ENCODE measurements around the gene AMPH.
"Not testable (repeated sequence)": the region's sequence is repeated elsewhere in the genome, so short reads cannot be mapped to it uniquely, and the experiment has no call there.

The AMPH gene

GRCh38 chr7:38628630-38629385 is 2.4 kb downstream of the AMPH start:
- no peak for DNase-seq (ENCODE audit: low read depth)

- no peak for DNase-seq (ENCODE audit: low read depth)
Measured at GRCh38 chr7:38625866-38626265, 5.3 kb downstream of the AMPH start.

- no peak for DNase-seq (ENCODE audit: low read depth)
Measured at GRCh38 chr7:38615665-38616064, 15.5 kb downstream of the AMPH start.

- DNase-seq (ENCODE audit: low read depth): no peak
Measured at GRCh38 chr7:38607466-38607865, 23.7 kb downstream of the AMPH start.

- DNase-seq (ENCODE audit: low read depth): no peak
Measured at GRCh38 chr7:38600741-38601140, 30.4 kb downstream of the AMPH start.

GRCh38 chr7:38594949-38595348 is 36.2 kb downstream of the AMPH start:
- no peak for DNase-seq (ENCODE audit: low read depth)

GRCh38 chr7:38592737-38593288 is 38.4 kb downstream of the AMPH start:
- DNase-seq (ENCODE audit: low read depth): no peak

GRCh38 chr7:38585572-38586354 is 45.4 kb downstream of the AMPH start:
- no peak for DNase-seq (ENCODE audit: low read depth)

GRCh38 chr7:38584443-38585210 is 46.5 kb downstream of the AMPH start:
- DNase-seq (ENCODE audit: low read depth): no peak

- DNase-seq (ENCODE audit: low read depth): no peak
Measured at GRCh38 chr7:38580485-38580884, 50.7 kb downstream of the AMPH start.

- no peak for DNase-seq (ENCODE audit: low read depth)
Measured at GRCh38 chr7:38574086-38574485, 57.1 kb downstream of the AMPH start.

GRCh38 chr7:38571620-38572019 is 59.6 kb downstream of the AMPH start:
- DNase-seq (ENCODE audit: low read depth): not testable (repeated sequence)

GRCh38 chr7:38568497-38568896 is 62.7 kb downstream of the AMPH start:
- no peak for DNase-seq (ENCODE audit: low read depth)

GRCh38 chr7:38565289-38565688 is 65.9 kb downstream of the AMPH start:
- DNase-seq (ENCODE audit: low read depth): no peak

GRCh38 chr7:38563741-38564140 is 67.4 kb downstream of the AMPH start:
- DNase-seq (ENCODE audit: low read depth): no peak

GRCh38 chr7:38561166-38561565 is 70.0 kb downstream of the AMPH start:
- no peak for DNase-seq (ENCODE audit: low read depth)

GRCh38 chr7:38558761-38559345 is 72.3 kb downstream of the AMPH start:
- DNase-seq (ENCODE audit: low read depth): no peak

GRCh38 chr7:38554586-38554985 is 76.6 kb downstream of the AMPH start:
- no peak for DNase-seq (ENCODE audit: low read depth)

GRCh38 chr7:38550836-38551235 is 80.3 kb downstream of the AMPH start:
- DNase-seq (ENCODE audit: low read depth): no peak

- DNase-seq (ENCODE audit: low read depth): no peak
Measured at GRCh38 chr7:38548605-38549004, 82.6 kb downstream of the AMPH start.

- no peak for DNase-seq (ENCODE audit: low read depth)
Measured at GRCh38 chr7:38546763-38547162, 84.4 kb downstream of the AMPH start.

- no peak for DNase-seq (ENCODE audit: low read depth)
Measured at GRCh38 chr7:38545977-38546376, 85.2 kb downstream of the AMPH start.

Measured in stimulated activated CD4-positive, alpha-beta T cell treated with anti-CD3 and anti-CD28 coated beads, Interleukin-2, amount 100 ng/mL, for 4 hours (primary cell).